AG09309 (cell line): ENCODE measurements around the gene THSD7A.

Experiments used
- DNase-seq: peaks from one replicate; pipeline ENCODE4 v3.0.0-alpha.2; 2010; ENCODE audit warnings: low read depth
- H3K4me3 ChIP-seq: 2 replicates; pipeline ENCODE4 v1.5.1; 2011; ENCODE audit warnings: mild to moderate bottlenecking, low read depth, low read length, moderate library complexity; ENCODE audit not compliant: control insufficient read depth
- CTCF ChIP-seq: IDR thresholded peaks from 2 replicates; pipeline ENCODE4 v1.5.1; 2011; ENCODE audit warnings: mild to moderate bottlenecking, low read depth, low read length, inconsistent platforms; ENCODE audit not compliant: insufficient read depth, control insufficient read depth; ENCODE audit errors: missing control alignments

THSD7A gene

GRCh38 chr7:11675163-11675562 is 156.8 kb downstream of the THSD7A start:
- no peak for DNase-seq
- H3K4me3 ChIP-seq: no peak overlapping the region
- TF ChIP-seq CTCF: no peak

GRCh38 chr7:11668727-11669126 is 163.3 kb downstream of the THSD7A start:
- no peak for DNase-seq
- TF ChIP-seq CTCF: no peak
- H3K4me3 ChIP-seq: no peak overlapping the region

- no peak for TF ChIP-seq CTCF
- no peak overlapping the region for H3K4me3 ChIP-seq
- DNase-seq: no peak
These were observed 164.2 kb downstream of the THSD7A start for GRCh38 chr7:11667810-11668185.

GRCh38 chr7:11667071-11667809 is 164.8 kb downstream of the THSD7A start:
- no peak overlapping the region for H3K4me3 ChIP-seq
- no peak for DNase-seq
- no peak for TF ChIP-seq CTCF

- TF ChIP-seq CTCF: no peak
- no peak for DNase-seq
- H3K4me3 ChIP-seq: no peak overlapping the region
These were observed 166.6 kb downstream of the THSD7A start for GRCh38 chr7:11665357-11665756.

- DNase-seq: no peak
- TF ChIP-seq CTCF: no peak
These were observed 176.4 kb downstream of the THSD7A start for GRCh38 chr7:11655642-11656041.

More at GRCh38 chr7:11655642-11656041, 176.4 kb downstream of the THSD7A start:
- H3K4me3 ChIP-seq: no peak overlapping the region
